GM13977 (cell line): ENCODE data around the gene IRAK2.
"Not testable (repeated sequence)": the region's sequence is repeated elsewhere in the genome, so short reads cannot be mapped to it uniquely, and the experiment has no call there.

Experiments
- DNase-seq: peaks from one replicate; pipeline ENCODE4 v3.0.0; 2012; ENCODE audit warnings: low spot score
- in situ Hi-C: fragments of 300-500 bp; cut with MboI; formaldehyde crosslinking; loops from one replicate; pipeline ENCODE4 v1.12.0; 2022; ENCODE audit warnings: low sequenced_read_pairs, low pct_unique_long_range_greater_than_20kb, mixed read lengths, inconsistent platforms; ENCODE audit not compliant: unreplicated experiment
- TF ChIP-seq, protein P1 (sequence below): IDR thresholded peaks from 2 replicates; pipeline ENCODE4 v1.5.1; 2012; ENCODE audit warnings: mild to moderate bottlenecking, control low read depth; ENCODE audit not compliant: insufficient read depth; ENCODE audit errors: extremely low read depth, missing control alignments

The IRAK2 gene

DNA sequence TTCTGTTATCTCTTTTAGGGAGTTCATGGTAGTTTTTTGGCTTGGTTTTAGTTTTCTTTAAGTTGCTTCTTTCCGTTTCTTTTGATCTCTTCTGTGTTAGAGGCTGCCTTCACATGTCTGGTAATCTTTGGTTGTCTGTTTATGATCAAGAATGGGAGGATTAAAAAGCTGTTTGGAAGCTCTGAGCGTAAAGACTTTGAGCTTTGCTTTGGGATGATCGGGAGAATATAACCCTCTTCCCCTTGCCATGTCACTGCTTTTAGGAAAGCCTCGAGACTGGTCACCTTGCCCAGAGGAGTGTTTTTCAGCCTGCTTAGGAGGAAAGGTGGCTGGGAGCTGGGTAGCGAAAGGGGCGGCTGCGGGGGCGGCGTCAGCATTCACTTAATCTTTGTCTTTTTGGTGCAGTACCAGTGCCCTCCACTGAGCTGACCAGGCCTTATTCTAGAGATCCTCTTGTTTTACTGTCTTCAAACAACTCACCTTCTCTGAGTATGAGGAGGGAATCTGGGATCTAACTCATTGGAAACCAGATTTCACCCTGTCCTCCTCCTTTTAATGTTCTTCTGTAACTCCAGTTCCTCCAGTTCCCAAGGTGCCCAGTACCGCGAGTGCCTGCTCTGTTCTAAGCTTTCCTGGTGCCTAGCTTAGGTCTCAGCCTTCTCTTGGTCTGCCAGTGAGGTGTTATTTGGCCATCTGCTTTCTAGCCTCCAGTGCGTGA is 99.1 kb downstream of the IRAK2 start:
- TF ChIP-seq, protein P1, sequence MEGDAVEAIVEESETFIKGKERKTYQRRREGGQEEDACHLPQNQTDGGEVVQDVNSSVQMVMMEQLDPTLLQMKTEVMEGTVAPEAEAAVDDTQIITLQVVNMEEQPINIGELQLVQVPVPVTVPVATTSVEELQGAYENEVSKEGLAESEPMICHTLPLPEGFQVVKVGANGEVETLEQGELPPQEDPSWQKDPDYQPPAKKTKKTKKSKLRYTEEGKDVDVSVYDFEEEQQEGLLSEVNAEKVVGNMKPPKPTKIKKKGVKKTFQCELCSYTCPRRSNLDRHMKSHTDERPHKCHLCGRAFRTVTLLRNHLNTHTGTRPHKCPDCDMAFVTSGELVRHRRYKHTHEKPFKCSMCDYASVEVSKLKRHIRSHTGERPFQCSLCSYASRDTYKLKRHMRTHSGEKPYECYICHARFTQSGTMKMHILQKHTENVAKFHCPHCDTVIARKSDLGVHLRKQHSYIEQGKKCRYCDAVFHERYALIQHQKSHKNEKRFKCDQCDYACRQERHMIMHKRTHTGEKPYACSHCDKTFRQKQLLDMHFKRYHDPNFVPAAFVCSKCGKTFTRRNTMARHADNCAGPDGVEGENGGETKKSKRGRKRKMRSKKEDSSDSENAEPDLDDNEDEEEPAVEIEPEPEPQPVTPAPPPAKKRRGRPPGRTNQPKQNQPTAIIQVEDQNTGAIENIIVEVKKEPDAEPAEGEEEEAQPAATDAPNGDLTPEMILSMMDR: peak; percentile 17
- in situ Hi-C loops: no loop called here
- no peak for DNase-seq

DNA sequence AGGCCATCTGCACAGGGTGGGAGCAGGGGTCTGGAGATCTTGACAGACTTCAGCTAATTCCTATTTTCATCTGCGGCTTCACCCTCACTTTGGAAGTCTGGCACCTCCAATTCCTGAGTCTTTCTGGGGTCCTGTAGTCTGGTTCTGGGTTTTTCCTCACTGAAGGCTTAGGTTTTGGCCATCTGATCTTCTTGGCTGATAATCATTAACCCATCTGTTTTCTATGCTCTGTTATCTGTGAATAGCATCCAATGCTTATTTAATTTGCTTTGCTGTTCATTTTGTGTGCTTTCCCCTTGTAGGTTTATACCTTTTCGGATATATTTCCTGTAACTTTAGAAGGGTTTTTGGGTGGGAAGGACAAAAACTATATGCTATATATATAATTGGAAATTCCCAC is 101.1 kb downstream of the IRAK2 start:
- TF ChIP-seq, protein P1: no peak
- DNase-seq: no peak
- in situ Hi-C loops: no loop called here

DNA sequence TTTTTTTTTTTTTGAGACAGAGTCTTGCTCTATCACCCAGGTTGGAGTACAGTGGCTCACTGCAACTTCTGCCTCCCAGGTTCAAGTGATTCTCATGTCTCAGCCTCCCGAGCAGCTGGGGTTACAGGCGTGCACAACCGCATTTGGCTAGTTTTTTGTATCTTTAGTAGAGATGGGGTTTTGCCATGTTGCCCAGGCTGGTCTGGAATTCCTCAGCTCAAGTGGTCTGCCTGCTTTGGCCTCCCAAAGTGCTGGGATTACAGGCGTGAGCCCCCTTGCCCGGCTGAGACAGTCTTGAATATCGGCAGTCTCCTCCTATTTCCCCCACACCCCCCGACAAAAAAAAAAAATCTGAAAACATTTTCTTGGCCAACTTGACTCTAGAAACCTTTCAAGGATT is 102.2 kb downstream of the IRAK2 start:
- DNase-seq, in situ Hi-C loops: not testable (repeated sequence)

DNA sequence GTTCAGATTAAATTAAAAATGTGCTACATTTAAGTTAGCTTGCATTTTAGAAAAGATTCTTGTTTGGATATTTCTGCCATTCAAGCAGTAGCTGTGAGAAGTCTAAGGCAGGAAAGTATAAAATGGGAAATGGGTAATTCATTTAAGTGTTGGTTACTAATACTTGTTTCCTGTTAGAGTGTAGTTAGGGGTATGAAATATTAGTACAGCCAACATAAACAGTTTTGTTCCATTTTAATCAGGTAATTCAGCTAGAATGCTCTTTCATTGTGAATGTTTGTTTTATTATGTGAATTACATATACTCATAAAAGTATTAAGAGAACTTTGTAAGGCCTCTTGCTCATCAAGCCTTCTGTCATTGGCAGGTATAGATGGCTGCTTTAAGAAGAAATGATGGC is 103.4 kb downstream of the IRAK2 start:
- no peak for DNase-seq
- in situ Hi-C loops: no loop called here
- TF ChIP-seq, protein P1: no peak

DNA sequence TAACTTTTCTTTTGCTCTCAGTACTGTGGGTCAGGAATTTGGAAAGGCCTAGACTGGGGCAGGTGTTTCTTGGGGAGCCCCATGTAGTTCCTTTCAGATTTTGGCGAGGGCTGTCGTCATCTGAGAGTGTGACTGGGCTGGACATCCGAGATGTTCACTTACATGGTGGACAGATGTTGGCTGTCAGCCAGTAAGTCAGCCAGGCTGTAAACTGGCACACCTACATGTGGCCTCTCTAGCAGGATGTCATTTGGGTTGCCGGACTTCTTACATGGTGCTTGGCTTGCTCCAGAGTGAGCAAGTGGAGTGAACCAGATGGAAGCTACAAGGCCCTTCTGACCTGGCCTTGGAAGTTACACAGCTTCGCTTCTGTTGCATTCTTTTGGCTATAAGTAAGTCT is 104.2 kb downstream of the IRAK2 start:
- in situ Hi-C loops: no loop called here
- DNase-seq: no peak
- TF ChIP-seq, protein P1: no peak

DNA sequence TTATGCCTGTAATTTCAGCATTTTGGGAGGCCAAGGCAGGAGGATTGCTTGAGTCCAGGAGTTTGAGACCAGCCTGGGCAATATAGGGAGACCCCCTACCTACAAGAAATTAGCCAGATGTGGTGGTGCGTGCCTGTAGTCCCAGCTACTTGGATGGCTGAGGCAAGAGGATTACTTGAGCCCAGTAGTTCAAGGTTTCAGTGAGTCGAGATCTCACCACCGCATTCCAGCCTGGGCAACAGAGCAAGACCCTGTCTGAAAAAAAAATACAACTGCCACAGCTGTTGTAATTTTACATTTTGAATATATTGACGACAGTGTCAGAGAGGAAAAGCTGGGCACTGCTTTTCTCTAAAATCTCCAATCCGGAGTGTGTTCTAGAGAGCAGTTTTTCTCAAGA is 104.7 kb downstream of the IRAK2 start:
- no peak for DNase-seq
- in situ Hi-C loops: no loop called here
- TF ChIP-seq, protein P1: no peak

DNA sequence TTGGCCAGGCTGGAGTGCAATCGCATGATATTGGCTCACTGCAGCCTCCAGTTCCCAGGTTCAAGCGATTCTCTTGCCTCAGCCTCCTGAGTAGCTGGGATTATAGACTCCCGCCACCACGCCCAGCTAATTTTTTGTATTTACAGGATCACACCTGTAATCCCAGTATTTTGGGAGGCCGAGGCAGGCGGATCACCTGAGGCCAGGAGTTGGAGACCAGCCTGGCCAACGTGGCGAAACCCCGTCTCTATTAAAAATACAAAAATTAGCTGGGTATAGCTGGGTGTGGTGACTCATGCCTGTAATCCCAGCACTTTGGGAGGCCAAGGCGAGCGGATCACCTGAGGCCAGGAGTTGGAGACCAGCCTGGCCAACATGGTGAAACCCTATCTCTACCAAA is 107.8 kb downstream of the IRAK2 start:
- in situ Hi-C loops, DNase-seq: not testable (repeated sequence)

DNA sequence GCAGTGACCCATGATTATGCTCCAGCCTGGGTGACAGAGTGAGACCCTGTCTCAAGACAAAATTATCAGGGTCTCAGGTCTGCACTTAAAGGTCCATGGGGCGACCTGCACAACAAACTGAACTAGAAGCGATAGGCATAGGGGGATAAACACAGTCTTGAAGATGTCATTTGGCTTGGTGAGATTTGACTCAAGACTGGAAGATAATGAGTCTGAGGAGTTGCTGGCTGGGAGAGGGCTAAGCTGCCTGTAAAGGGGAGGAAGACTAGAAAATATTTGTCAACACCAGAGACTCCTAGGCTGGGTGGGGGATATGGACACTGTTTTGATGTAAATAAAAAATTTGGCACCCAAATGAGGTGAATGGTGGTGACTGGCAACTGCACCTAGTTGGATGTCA is 108.3 kb downstream of the IRAK2 start:
- TF ChIP-seq, protein P1: no peak
- in situ Hi-C loops: no loop called here
- no peak for DNase-seq
